HepG2 (cell line): ENCODE data around the gene ABHD6. TPM values are rescaled to one million over a fixed set of nuclear protein-coding genes. Genes with fewer than 3 reads are reported as not detected.

ENCODE experiments used
- CBX1 ChIP-seq: IDR thresholded peaks from one replicate; pipeline ENCODE4 v1.6.1; 2016; ENCODE audit warnings: antibody characterized with exemption, low read depth
- CBX2 ChIP-seq, 2 experiments: fragments of 200-600 bp in 1 of 2; sonication (generic); formaldehyde crosslinking in 1 of 2; IDR thresholded peaks; 2 replicates each; pipeline versions ENCODE4 v1.7.0 to v1.8.1; 2018 to 2022; ENCODE audit warnings: low read depth in 2 of 2, low read length in 1 of 2, mild to moderate bottlenecking in 1 of 2, missing genetic modification reagents in 1 of 2
- FOXA3 ChIP-seq: IDR thresholded peaks from 2 replicates; pipeline ENCODE4 v1.6.1; 2016; ENCODE audit warnings: missing genetic modification reagents, missing compliant biosample characterization
- GABPA ChIP-seq, 2 experiments: IDR thresholded peaks; 2 replicates each; pipeline ENCODE4 v1.6.1; 2011 to 2016; ENCODE audit warnings: low read depth in 2 of 2, low read length in 1 of 2, missing biosample characterization in 1 of 2, missing genetic modification characterization in 1 of 2
- RARA ChIP-seq: IDR thresholded peaks from 2 replicates; pipeline ENCODE4 v1.6.1; 2016; ENCODE audit warnings: missing genetic modification reagents, missing compliant biosample characterization
- SOX5 ChIP-seq: IDR thresholded peaks from 2 replicates; pipeline ENCODE4 v1.6.1; 2016; ENCODE audit warnings: borderline replicate concordance
- TCF7 ChIP-seq: sonication (generic); IDR thresholded peaks from 2 replicates; pipeline ENCODE4 v1.6.1; 2016; ENCODE audit warnings: antibody characterized with exemption, low read depth
- ZBTB3 ChIP-seq: sonication (generic); formaldehyde crosslinking; IDR thresholded peaks from 2 replicates; pipeline ENCODE4 v1.4.0; 2020; ENCODE audit warnings: low read depth, mild to moderate bottlenecking, moderate library complexity, missing genetic modification reagents, borderline replicate concordance
- ZBTB8A ChIP-seq: sonication (generic); formaldehyde crosslinking; IDR thresholded peaks from 2 replicates; pipeline ENCODE4 v1.4.0; 2020; ENCODE audit warnings: mild to moderate bottlenecking, low read depth, missing genetic modification reagents, borderline replicate concordance
- ZNF792 ChIP-seq: IDR thresholded peaks from 2 replicates; pipeline ENCODE4 v1.6.1; 2016
- polyA plus RNA-seq, 8 experiments: library from polyadenylated mRNA; depleted of rRNA in 3 of 8; stranded (reverse) in 7 of 8; unstranded in 1 of 8; fragments of >200 nt; fragmentation: Illumina TruSeq in 4 of 8; extraction: Trizol in 4 of 8; gene quantifications; 2 replicates each; pipeline versions ENCODE4 v1.2.1 to v1.2.3, GENCODE V29; 2011 to 2016; ENCODE audit warnings: low read depth in 4 of 8, missing spikeins in 1 of 8, mixed read lengths in 1 of 8; ENCODE audit not compliant: insufficient read depth in 1 of 8
- total RNA-seq, 5 experiments: library from RNA; depleted of rRNA; stranded (reverse); fragments of >200 nt; fragmentation: Illumina TruSeq; extraction: Trizol; gene quantifications; 2 replicates each; pipeline ENCODE4 v1.2.3, GENCODE V29; 2016; ENCODE audit warnings: low read depth in 1 of 5
- TF ChIP-seq, protein P1 (sequence below): IDR thresholded peaks from 2 replicates; pipeline ENCODE4 v1.4.0; 2020; ENCODE audit warnings: mild to moderate bottlenecking, missing genetic modification reagents
- TF ChIP-seq, protein P2 (sequence below): sonication (generic); formaldehyde crosslinking; IDR thresholded peaks from 2 replicates; pipeline ENCODE4 v1.4.0; 2020; ENCODE audit warnings: missing genetic modification reagents
- TF ChIP-seq, protein P3 (sequence below): sonication (generic); formaldehyde crosslinking; conservative IDR thresholded peaks from 2 replicates; pipeline ENCODE4 v1.8.0; 2022; ENCODE audit warnings: missing genetic modification reagents
- TF ChIP-seq, protein P4 (sequence below): sonication (generic); formaldehyde crosslinking; conservative IDR thresholded peaks from 2 replicates; pipeline ENCODE4 v1.8.0; 2022; ENCODE audit warnings: mild to moderate bottlenecking, moderate library complexity, missing genetic modification reagents
- TF ChIP-seq, protein P5 (sequence below): sonication (generic); formaldehyde crosslinking; IDR thresholded peaks from 2 replicates; pipeline ENCODE4 v1.8.1; 2022; ENCODE audit warnings: low read depth, mild to moderate bottlenecking, missing genetic modification reagents

The ABHD6 gene
- total and polyA plus RNA-seq, 2 of the 13 experiments (the other 11 are each of a cell fraction or from before 2014, with no cell fraction given), result 9.0 to 17.2 TPM

DNA sequence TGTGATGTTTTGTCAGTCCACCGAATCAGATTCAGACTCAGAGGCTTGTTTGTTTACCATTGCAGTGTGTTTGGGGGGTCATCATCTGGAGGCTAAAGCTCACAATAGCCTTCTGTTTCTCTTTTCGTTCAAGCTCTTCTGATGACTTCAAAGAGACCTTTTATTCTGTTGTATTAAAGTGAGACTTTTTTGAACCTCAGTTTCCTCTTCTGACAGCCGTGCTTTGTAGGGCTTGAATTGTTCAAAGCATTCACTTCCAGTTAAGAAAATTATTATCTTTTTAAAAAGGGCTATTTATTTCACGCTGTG, 96.4 kb downstream of the ABHD6 start (continued):
- TF ChIP-seq, protein P1, sequence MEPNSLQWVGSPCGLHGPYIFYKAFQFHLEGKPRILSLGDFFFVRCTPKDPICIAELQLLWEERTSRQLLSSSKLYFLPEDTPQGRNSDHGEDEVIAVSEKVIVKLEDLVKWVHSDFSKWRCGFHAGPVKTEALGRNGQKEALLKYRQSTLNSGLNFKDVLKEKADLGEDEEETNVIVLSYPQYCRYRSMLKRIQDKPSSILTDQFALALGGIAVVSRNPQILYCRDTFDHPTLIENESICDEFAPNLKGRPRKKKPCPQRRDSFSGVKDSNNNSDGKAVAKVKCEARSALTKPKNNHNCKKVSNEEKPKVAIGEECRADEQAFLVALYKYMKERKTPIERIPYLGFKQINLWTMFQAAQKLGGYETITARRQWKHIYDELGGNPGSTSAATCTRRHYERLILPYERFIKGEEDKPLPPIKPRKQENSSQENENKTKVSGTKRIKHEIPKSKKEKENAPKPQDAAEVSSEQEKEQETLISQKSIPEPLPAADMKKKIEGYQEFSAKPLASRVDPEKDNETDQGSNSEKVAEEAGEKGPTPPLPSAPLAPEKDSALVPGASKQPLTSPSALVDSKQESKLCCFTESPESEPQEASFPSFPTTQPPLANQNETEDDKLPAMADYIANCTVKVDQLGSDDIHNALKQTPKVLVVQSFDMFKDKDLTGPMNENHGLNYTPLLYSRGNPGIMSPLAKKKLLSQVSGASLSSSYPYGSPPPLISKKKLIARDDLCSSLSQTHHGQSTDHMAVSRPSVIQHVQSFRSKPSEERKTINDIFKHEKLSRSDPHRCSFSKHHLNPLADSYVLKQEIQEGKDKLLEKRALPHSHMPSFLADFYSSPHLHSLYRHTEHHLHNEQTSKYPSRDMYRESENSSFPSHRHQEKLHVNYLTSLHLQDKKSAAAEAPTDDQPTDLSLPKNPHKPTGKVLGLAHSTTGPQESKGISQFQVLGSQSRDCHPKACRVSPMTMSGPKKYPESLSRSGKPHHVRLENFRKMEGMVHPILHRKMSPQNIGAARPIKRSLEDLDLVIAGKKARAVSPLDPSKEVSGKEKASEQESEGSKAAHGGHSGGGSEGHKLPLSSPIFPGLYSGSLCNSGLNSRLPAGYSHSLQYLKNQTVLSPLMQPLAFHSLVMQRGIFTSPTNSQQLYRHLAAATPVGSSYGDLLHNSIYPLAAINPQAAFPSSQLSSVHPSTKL (CRISPR knock-in tag), result peak; percentile 44
- TF ChIP-seq RARA (peak; percentile 53; the same call in 1 of the 2 replicates), CBX2 (IDR thresholded peaks at IDR 0.05; ENCODE audit: low read depth, low read length) (no peak), CBX2 (CRISPR knock-in tag; IDR thresholded peaks at IDR 0.05; ENCODE audit: low read depth) (no peak), ZBTB3 (CRISPR knock-in tag) (peak; percentile 98), TCF7 (peak; percentile 21; the same call in 1 of the 2 replicates), SOX5 (CRISPR knock-in tag) (peak; percentile 67; the same call in 1 of the 2 replicates), FOXA3 (CRISPR knock-in tag) (peak; percentile 66), ZBTB8A (CRISPR knock-in tag) (no peak), GABPA (IDR thresholded peaks at IDR 0.05; ENCODE audit: low read depth, low read length) (no peak), GABPA (CRISPR knock-in tag; IDR thresholded peaks at IDR 0.05; ENCODE audit: low read depth) (no peak), CBX1 (no peak), ZNF792 (no peak)
- TF ChIP-seq, protein P2, sequence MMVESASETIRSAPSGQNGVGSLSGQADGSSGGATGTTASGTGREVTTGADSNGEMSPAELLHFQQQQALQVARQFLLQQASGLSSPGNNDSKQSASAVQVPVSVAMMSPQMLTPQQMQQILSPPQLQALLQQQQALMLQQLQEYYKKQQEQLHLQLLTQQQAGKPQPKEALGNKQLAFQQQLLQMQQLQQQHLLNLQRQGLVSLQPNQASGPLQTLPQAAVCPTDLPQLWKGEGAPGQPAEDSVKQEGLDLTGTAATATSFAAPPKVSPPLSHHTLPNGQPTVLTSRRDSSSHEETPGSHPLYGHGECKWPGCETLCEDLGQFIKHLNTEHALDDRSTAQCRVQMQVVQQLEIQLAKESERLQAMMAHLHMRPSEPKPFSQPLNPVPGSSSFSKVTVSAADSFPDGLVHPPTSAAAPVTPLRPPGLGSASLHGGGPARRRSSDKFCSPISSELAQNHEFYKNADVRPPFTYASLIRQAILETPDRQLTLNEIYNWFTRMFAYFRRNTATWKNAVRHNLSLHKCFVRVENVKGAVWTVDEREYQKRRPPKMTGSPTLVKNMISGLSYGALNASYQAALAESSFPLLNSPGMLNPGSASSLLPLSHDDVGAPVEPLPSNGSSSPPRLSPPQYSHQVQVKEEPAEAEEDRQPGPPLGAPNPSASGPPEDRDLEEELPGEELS, result peak; percentile 32; the same call in 1 of the 2 replicates
- TF ChIP-seq, protein P3, sequence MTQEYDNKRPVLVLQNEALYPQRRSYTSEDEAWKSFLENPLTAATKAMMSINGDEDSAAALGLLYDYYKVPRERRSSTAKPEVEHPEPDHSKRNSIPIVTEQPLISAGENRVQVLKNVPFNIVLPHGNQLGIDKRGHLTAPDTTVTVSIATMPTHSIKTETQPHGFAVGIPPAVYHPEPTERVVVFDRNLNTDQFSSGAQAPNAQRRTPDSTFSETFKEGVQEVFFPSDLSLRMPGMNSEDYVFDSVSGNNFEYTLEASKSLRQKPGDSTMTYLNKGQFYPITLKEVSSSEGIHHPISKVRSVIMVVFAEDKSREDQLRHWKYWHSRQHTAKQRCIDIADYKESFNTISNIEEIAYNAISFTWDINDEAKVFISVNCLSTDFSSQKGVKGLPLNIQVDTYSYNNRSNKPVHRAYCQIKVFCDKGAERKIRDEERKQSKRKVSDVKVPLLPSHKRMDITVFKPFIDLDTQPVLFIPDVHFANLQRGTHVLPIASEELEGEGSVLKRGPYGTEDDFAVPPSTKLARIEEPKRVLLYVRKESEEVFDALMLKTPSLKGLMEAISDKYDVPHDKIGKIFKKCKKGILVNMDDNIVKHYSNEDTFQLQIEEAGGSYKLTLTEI (CRISPR knock-in tag), result no peak
- TF ChIP-seq, protein P4, sequence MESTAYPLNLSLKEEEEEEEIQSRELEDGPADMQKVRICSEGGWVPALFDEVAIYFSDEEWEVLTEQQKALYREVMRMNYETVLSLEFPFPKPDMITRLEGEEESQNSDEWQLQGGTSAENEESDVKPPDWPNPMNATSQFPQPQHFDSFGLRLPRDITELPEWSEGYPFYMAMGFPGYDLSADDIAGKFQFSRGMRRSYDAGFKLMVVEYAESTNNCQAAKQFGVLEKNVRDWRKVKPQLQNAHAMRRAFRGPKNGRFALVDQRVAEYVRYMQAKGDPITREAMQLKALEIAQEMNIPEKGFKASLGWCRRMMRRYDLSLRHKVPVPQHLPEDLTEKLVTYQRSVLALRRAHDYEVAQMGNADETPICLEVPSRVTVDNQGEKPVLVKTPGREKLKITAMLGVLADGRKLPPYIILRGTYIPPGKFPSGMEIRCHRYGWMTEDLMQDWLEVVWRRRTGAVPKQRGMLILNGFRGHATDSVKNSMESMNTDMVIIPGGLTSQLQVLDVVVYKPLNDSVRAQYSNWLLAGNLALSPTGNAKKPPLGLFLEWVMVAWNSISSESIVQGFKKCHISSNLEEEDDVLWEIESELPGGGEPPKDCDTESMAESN (CRISPR knock-in tag), result no peak
- TF ChIP-seq, protein P5, sequence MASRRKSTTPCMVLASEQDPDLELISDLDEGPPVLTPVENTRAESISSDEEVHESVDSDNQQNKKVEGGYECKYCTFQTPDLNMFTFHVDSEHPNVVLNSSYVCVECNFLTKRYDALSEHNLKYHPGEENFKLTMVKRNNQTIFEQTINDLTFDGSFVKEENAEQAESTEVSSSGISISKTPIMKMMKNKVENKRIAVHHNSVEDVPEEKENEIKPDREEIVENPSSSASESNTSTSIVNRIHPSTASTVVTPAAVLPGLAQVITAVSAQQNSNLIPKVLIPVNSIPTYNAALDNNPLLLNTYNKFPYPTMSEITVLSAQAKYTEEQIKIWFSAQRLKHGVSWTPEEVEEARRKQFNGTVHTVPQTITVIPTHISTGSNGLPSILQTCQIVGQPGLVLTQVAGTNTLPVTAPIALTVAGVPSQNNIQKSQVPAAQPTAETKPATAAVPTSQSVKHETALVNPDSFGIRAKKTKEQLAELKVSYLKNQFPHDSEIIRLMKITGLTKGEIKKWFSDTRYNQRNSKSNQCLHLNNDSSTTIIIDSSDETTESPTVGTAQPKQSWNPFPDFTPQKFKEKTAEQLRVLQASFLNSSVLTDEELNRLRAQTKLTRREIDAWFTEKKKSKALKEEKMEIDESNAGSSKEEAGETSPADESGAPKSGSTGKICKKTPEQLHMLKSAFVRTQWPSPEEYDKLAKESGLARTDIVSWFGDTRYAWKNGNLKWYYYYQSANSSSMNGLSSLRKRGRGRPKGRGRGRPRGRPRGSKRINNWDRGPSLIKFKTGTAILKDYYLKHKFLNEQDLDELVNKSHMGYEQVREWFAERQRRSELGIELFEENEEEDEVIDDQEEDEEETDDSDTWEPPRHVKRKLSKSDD (CRISPR knock-in tag), result no peak
